HepG2 (cell line): ENCODE data around the gene APOM. TPM values are rescaled to one million over a fixed set of nuclear protein-coding genes. Genes with fewer than 3 reads are reported as not detected.

Experiments used
- ADNP ChIP-seq: sonication (generic); formaldehyde crosslinking; IDR thresholded peaks from 2 replicates; pipeline ENCODE4 v1.4.0; 2020; ENCODE audit warnings: missing genetic modification reagents
- ATF4 ChIP-seq, 2 experiments: fragments of 450-650 bp in 1 of 2; sonication (generic) in 1 of 2; formaldehyde crosslinking; IDR thresholded peaks; 2 replicates each; pipeline versions ENCODE4 v1.5.0 to v1.8.0; 2020 to 2022; ENCODE audit warnings: mild to moderate bottlenecking in 1 of 2, missing genetic modification reagents in 1 of 2
- BORCS8-MEF2B ChIP-seq: sonication (generic); formaldehyde crosslinking; IDR thresholded peaks from 2 replicates; pipeline ENCODE4 v1.8.0; 2022; ENCODE audit warnings: mild to moderate bottlenecking, missing genetic modification reagents
- CSRNP1 ChIP-seq: sonication (generic); formaldehyde crosslinking; IDR thresholded peaks from 2 replicates; pipeline ENCODE4 v1.8.1; 2023; ENCODE audit warnings: mild to moderate bottlenecking, missing genetic modification reagents
- ELF3 ChIP-seq: IDR thresholded peaks from 2 replicates; pipeline ENCODE4 v1.6.1; 2016; ENCODE audit warnings: missing genetic modification reagents, missing compliant biosample characterization
- FOSL1 ChIP-seq: sonication (generic); formaldehyde crosslinking; IDR thresholded peaks from 2 replicates; pipeline ENCODE4 v1.9.0; 2021; ENCODE audit warnings: missing genetic modification reagents, borderline replicate concordance
- MAZ ChIP-seq, 2 experiments: sonication (generic) in 1 of 2; formaldehyde crosslinking in 1 of 2; IDR thresholded peaks; 2 replicates each; pipeline versions ENCODE4 v1.5.0 to v1.6.1; 2012 to 2020; ENCODE audit warnings: low read depth in 2 of 2, mild to moderate bottlenecking in 2 of 2, borderline replicate concordance in 1 of 2, improper control_type of control experiment in 1 of 2, low read length in 1 of 2, missing genetic modification reagents in 1 of 2, moderate library complexity in 1 of 2
- MTERF4 ChIP-seq: sonication (generic); formaldehyde crosslinking; IDR thresholded peaks from 2 replicates; pipeline ENCODE4 v1.8.0; 2023; ENCODE audit warnings: mild to moderate bottlenecking, missing genetic modification reagents
- NFE2L1 ChIP-seq: sonication (generic); formaldehyde crosslinking; IDR thresholded peaks from 2 replicates; pipeline ENCODE4 v1.4.0; 2020; ENCODE audit warnings: missing genetic modification reagents, mild to moderate bottlenecking, borderline replicate concordance
- WIZ ChIP-seq: sonication (generic); formaldehyde crosslinking; IDR thresholded peaks from 2 replicates; pipeline ENCODE4 v1.5.1; 2020; ENCODE audit warnings: mild to moderate bottlenecking, missing genetic modification reagents
- ZBTB3 ChIP-seq: sonication (generic); formaldehyde crosslinking; IDR thresholded peaks from 2 replicates; pipeline ENCODE4 v1.4.0; 2020; ENCODE audit warnings: low read depth, mild to moderate bottlenecking, moderate library complexity, missing genetic modification reagents, borderline replicate concordance
- ZNF263 ChIP-seq: sonication (generic); formaldehyde crosslinking; IDR thresholded peaks from 2 replicates; pipeline ENCODE4 v1.4.0; 2020; ENCODE audit warnings: missing genetic modification reagents
- ZNF329 ChIP-seq: sonication (generic); formaldehyde crosslinking; IDR thresholded peaks from 2 replicates; pipeline ENCODE4 v1.9.0; 2021; ENCODE audit warnings: low read depth, mild to moderate bottlenecking, missing genetic modification reagents
- ZNF563 ChIP-seq: sonication (generic); formaldehyde crosslinking; IDR thresholded peaks from 2 replicates; pipeline ENCODE4 v1.8.0; 2022; ENCODE audit warnings: mild to moderate bottlenecking, moderate library complexity, missing genetic modification reagents
- ZNF619 ChIP-seq: sonication (generic); formaldehyde crosslinking; IDR thresholded peaks from 2 replicates; pipeline ENCODE4 v1.4.0; 2020; ENCODE audit warnings: mild to moderate bottlenecking, missing genetic modification reagents
- ZNF770 ChIP-seq: sonication (generic); formaldehyde crosslinking; IDR thresholded peaks from 2 replicates; pipeline ENCODE4 v1.5.0; 2020; ENCODE audit warnings: mild to moderate bottlenecking, missing genetic modification reagents
- ZNF772 ChIP-seq: sonication (generic); formaldehyde crosslinking; IDR thresholded peaks from 2 replicates; pipeline ENCODE4 v1.5.0; 2020; ENCODE audit warnings: mild to moderate bottlenecking, missing genetic modification reagents
- ZNF841 ChIP-seq: sonication (generic); formaldehyde crosslinking; IDR thresholded peaks from 2 replicates; pipeline ENCODE4 v1.8.1; 2023; ENCODE audit warnings: missing genetic modification reagents, borderline replicate concordance
- polyA plus RNA-seq, 8 experiments: library from polyadenylated mRNA; depleted of rRNA in 3 of 8; stranded (reverse) in 7 of 8; unstranded in 1 of 8; fragments of >200 nt; fragmentation: Illumina TruSeq in 4 of 8; extraction: Trizol in 4 of 8; gene quantifications; 2 replicates each; pipeline versions ENCODE4 v1.2.1 to v1.2.3, GENCODE V29; 2011 to 2016; ENCODE audit warnings: low read depth in 4 of 8, missing spikeins in 1 of 8, mixed read lengths in 1 of 8; ENCODE audit not compliant: insufficient read depth in 1 of 8
- total RNA-seq, 5 experiments: library from RNA; depleted of rRNA; stranded (reverse); fragments of >200 nt; fragmentation: Illumina TruSeq; extraction: Trizol; gene quantifications; 2 replicates each; pipeline ENCODE4 v1.2.3, GENCODE V29; 2016; ENCODE audit warnings: low read depth in 1 of 5

APOM gene
- total and polyA plus RNA-seq, 2 of the 13 experiments (the other 11 are each of a cell fraction or from before 2014, with no cell fraction given) = 98.2 to 1,140 TPM

GRCh38 chr6:31680226-31681134, 24.8 kb downstream of the APOM start, which contains the start of gene LY6G5C (continued):
- TF ChIP-seq ADNP (CRISPR knock-in tag) = no peak
- no peak for TF ChIP-seq ATF4 (CRISPR knock-in tag; IDR thresholded peaks at IDR 0.05)
- TF ChIP-seq ZNF619 (CRISPR knock-in tag) = peak; percentile 61; the same call in 1 of the 2 replicates
- no peak for TF ChIP-seq NFE2L1 (CRISPR knock-in tag)
- TF ChIP-seq WIZ = no peak
- TF ChIP-seq ZBTB3 (CRISPR knock-in tag) = no peak
- TF ChIP-seq ELF3 = peak; percentile 89
- no peak for TF ChIP-seq ZNF329 (CRISPR knock-in tag)
- TF ChIP-seq ZNF263 = 0 out of 2 replicates have a peak, but pooled peaks have one; percentile 37
- TF ChIP-seq CSRNP1 (CRISPR knock-in tag) = 0 out of 2 replicates have a peak, but pooled peaks have one; percentile 15
- TF ChIP-seq ZNF841 (CRISPR knock-in tag) = no peak
- 0 out of 2 replicates have a peak, but pooled peaks have one; percentile 12 for TF ChIP-seq MTERF4 (CRISPR knock-in tag)
- no peak for TF ChIP-seq ZNF772 (CRISPR knock-in tag)
- no peak for TF ChIP-seq FOSL1 (CRISPR knock-in tag)
- no peak for TF ChIP-seq ZNF563 (CRISPR knock-in tag)
- TF ChIP-seq BORCS8-MEF2B (CRISPR knock-in tag) = peak; percentile 53; the same call in 1 of the 2 replicates
- no peak for TF ChIP-seq ZNF770 (CRISPR knock-in tag)
- no peak for TF ChIP-seq MAZ (IDR thresholded peaks at IDR 0.05; ENCODE audit: borderline replicate concordance, low read depth, low read length)
- 0 out of 2 replicates have a peak, but pooled peaks have one; percentile 16 for TF ChIP-seq MAZ (CRISPR knock-in tag; IDR thresholded peaks at IDR 0.05; ENCODE audit: low read depth)
